BLaER1 (cell line): ENCODE measurements around the gene TRAF2.

ENCODE experiments used
- H3K27ac ChIP-seq: shearing (Covaris generic); formaldehyde crosslinking; 2 replicates; pipeline ENCODE4 v1.8.1; 2022
- H3K27me3 ChIP-seq: shearing (Covaris generic); formaldehyde crosslinking; 2 replicates; pipeline ENCODE4 v1.8.1; 2022
- H3K36me3 ChIP-seq: shearing (Covaris generic); formaldehyde crosslinking; 2 replicates; pipeline ENCODE4 v1.8.1; 2022
- H3K4me1 ChIP-seq: shearing (Covaris generic); formaldehyde crosslinking; 2 replicates; pipeline ENCODE4 v1.8.1; 2022
- H3K4me2 ChIP-seq: shearing (Covaris generic); formaldehyde crosslinking; 2 replicates; pipeline ENCODE4 v1.8.1; 2022
- H3K4me3 ChIP-seq: shearing (Covaris generic); formaldehyde crosslinking; 2 replicates; pipeline ENCODE4 v1.8.1; 2022
- H3K9ac ChIP-seq: shearing (Covaris generic); formaldehyde crosslinking; 2 replicates; pipeline ENCODE4 v1.8.1; 2022
- H3K9me3 ChIP-seq: shearing (Covaris generic); formaldehyde crosslinking; 2 replicates; pipeline ENCODE4 v1.8.1; 2022
- H4K20me1 ChIP-seq: shearing (Covaris generic); formaldehyde crosslinking; 2 replicates; pipeline ENCODE4 v1.8.1; 2022
- Cebpa-rat ChIP-seq: shearing (Covaris generic); IDR thresholded peaks from 2 replicates; pipeline ENCODE4 v1.8.1; 2022

The TRAF2 gene

DNA sequence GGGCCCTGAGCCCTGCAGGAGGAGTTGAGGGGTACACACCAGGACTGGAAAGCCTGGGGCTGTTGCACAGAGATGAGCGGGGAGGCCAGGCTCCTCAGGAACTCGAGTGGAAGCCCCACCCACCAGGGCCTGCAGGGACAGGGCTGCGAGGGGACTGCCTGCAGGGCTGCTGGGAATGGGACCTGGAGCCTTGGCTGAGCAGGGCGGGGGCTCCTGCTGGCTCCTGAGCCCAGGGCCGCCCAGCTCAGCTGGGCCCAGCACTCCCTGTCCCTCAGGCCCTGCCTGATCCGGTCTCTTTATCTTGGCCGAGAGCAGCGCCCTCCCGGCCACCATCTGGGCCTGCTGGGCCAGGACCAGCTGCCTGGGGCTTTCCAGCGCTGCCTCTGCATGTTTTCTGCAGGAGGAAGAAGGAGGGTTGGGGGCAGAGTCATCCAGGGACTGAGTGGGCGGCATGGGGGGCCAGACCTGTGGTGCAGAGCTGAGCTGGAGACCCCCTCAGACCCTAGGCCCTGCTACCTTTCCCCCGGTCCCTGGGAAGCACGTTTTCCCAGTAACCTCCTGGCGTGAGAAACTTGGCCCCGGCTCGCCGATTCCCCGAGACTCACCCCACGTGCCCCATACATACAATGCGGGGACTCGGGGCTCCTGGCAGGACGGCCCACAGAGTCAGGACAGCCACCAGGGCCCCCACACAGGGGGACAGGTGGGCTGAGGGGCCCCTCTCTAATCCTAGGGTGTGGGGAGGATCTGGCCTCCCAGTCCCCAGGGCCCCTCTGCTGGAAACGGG lies 75.2 kb downstream of the TRAF2 start:
- no peak for TF ChIP-seq Cebpa-rat
- H4K20me1 ChIP-seq, result no peaks in the 10 kb centered on the region
- no peaks in the 10 kb centered on the region for H3K9me3 ChIP-seq
- H3K27me3 ChIP-seq, result no peaks in the 10 kb centered on the region
- no peak overlapping the region for H3K9ac ChIP-seq
- peaks cover 25% of the 10 kb centered on the region for H3K4me1 ChIP-seq
- H3K4me2 ChIP-seq, result no peak overlapping the region
- H3K4me3 ChIP-seq, result no peak overlapping the region
- no peaks in the 10 kb centered on the region for H3K36me3 ChIP-seq
- no peak overlapping the region for H3K27ac ChIP-seq

- no peak overlapping the region for H3K9ac ChIP-seq
- H3K4me2 ChIP-seq, result no peak overlapping the region
- no peak for TF ChIP-seq Cebpa-rat
- no peaks in the 10 kb centered on the region for H3K36me3 ChIP-seq
- no peaks in the 10 kb centered on the region for H3K9me3 ChIP-seq
- H4K20me1 ChIP-seq, result no peaks in the 10 kb centered on the region
- H3K4me3 ChIP-seq, result no peak overlapping the region
- H3K27me3 ChIP-seq, result no peaks in the 10 kb centered on the region
- no peak overlapping the region for H3K27ac ChIP-seq
- H3K4me1 ChIP-seq, result peaks cover 26% of the 10 kb centered on the region
Observed at GRCh38 chr9:136962163-136962562, 75.8 kb downstream of the TRAF2 start.

DNA sequence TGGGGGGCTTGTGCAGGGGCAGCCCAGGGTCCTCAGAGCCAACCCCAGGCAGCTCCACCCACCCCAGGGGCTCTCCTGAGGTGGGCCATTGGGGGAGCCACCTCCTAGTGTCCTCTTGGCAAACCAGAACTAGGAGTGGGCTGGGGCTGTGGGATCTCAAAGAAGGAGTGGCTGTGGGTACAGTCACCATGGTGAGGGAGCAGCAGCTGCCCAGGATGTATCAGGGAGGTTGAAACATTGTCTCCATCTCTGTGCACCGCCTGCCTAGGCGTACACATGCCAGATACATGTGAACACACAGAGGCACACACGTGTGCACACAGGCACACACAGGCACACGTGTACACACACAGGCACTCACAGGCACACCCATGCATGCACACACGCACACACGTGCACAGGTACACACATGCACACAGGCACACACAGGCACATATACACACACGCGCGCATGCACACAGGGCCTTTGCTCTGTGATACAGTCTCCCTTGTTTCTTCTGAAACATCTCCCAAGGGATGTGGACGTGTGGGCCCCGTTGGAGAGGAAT lies 76.5 kb downstream of the TRAF2 start:
- no peaks in the 10 kb centered on the region for H4K20me1 ChIP-seq
- H3K4me3 ChIP-seq, result no peak overlapping the region
- H3K4me1 ChIP-seq, result peaks cover 26% of the 10 kb centered on the region
- H3K4me2 ChIP-seq, result no peak overlapping the region
- no peak for TF ChIP-seq Cebpa-rat
- no peak overlapping the region for H3K9ac ChIP-seq
- no peaks in the 10 kb centered on the region for H3K27me3 ChIP-seq
- no peaks in the 10 kb centered on the region for H3K36me3 ChIP-seq
- H3K9me3 ChIP-seq, result no peaks in the 10 kb centered on the region
- H3K27ac ChIP-seq, result no peak overlapping the region

- H3K4me3 ChIP-seq, result no peak overlapping the region
- H3K36me3 ChIP-seq, result no peaks in the 10 kb centered on the region
- no peaks in the 10 kb centered on the region for H3K27me3 ChIP-seq
- H4K20me1 ChIP-seq, result no peaks in the 10 kb centered on the region
- no peaks in the 10 kb centered on the region for H3K9me3 ChIP-seq
- H3K27ac ChIP-seq, result no peak overlapping the region
- peaks cover 26% of the 10 kb centered on the region for H3K4me1 ChIP-seq
- TF ChIP-seq Cebpa-rat, result no peak
- H3K9ac ChIP-seq, result no peak overlapping the region
- H3K4me2 ChIP-seq, result no peak overlapping the region
Observed at GRCh38 chr9:136963341-136963740, 77.0 kb downstream of the TRAF2 start.

DNA sequence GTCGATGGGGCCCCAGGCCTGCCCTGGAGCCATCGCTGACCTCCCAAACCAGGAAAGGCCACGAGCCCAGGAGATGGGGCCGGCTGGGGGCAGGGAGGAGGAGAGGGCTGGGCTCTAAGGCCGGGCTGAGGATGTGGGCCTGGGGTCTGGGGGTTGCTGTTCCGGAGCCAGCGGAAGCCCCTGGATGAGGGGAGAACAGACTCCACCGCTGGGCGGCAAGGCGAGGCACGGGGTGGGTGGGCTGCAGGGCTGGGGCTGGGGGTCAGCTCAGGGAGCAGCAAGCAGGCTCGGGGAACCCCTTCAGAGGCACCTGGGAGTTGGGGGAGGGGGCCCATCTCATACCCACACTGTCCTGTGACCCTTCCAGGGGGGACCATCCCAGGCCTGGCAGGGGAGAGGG lies 77.4 kb downstream of the TRAF2 start:
- H3K4me3 ChIP-seq, result no peak overlapping the region
- H4K20me1 ChIP-seq, result no peaks in the 10 kb centered on the region
- H3K9ac ChIP-seq, result no peak overlapping the region
- no peak overlapping the region for H3K4me2 ChIP-seq
- TF ChIP-seq Cebpa-rat, result no peak
- peaks cover 26% of the 10 kb centered on the region for H3K4me1 ChIP-seq
- H3K36me3 ChIP-seq, result no peaks in the 10 kb centered on the region
- H3K27me3 ChIP-seq, result no peaks in the 10 kb centered on the region
- H3K9me3 ChIP-seq, result no peaks in the 10 kb centered on the region
- no peak overlapping the region for H3K27ac ChIP-seq

DNA sequence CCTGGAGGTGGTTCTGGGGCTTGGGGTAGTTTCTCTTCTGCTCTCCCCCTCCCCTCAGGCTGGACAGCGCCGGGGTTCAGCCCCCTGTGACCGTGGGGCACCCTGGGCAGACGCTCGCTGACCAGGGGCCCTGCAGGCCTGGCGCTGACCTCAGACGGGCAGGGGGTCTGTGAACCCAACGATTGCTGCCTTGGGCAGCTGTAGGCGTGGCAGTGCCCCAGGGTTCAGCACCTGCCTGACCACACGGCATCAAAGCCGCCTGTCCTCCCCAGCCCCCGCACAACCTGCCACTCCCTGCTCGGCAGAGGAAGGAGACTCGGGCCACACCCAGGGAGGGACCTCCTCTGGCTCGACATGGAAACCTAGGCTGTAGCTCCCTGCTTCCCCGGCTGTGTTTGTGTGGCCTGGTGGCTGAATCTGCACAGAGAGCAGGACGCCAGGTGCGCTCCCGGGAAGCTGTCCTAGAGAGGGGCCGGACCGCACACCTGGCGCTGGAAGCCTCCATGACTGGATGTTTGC lies 77.9 kb downstream of the TRAF2 start:
- no peak overlapping the region for H3K4me3 ChIP-seq
- no peak overlapping the region for H3K27ac ChIP-seq
- no peaks in the 10 kb centered on the region for H3K27me3 ChIP-seq
- H3K36me3 ChIP-seq, result no peaks in the 10 kb centered on the region
- no peak for TF ChIP-seq Cebpa-rat
- H3K4me1 ChIP-seq, result peaks cover 26% of the 10 kb centered on the region
- no peaks in the 10 kb centered on the region for H4K20me1 ChIP-seq
- no peak overlapping the region for H3K4me2 ChIP-seq
- H3K9me3 ChIP-seq, result no peaks in the 10 kb centered on the region
- H3K9ac ChIP-seq, result no peak overlapping the region

- Histone ChIP-seq H4K20me1 (no peaks in the 10 kb centered on the region), H3K36me3 (no peaks in the 10 kb centered on the region), H3K4me1 (peaks cover 21% of the 10 kb centered on the region), H3K27ac (no peak overlapping the region), H3K9me3 (no peaks in the 10 kb centered on the region), H3K4me3 (no peak overlapping the region), H3K27me3 (no peaks in the 10 kb centered on the region), H3K4me2 (no peak overlapping the region), H3K9ac (no peak overlapping the region)
- no peak for TF ChIP-seq Cebpa-rat
Observed at GRCh38 chr9:136964833-136965422, 78.6 kb downstream of the TRAF2 start.

GRCh38 chr9:136965771-136966484 lies 79.6 kb downstream of the TRAF2 start:
- Histone ChIP-seq H3K4me2 (peak overlapping the region; percentile 71), H3K36me3 (no peaks in the 10 kb centered on the region), H3K9me3 (no peaks in the 10 kb centered on the region), H3K4me1 (peaks cover 26% of the 10 kb centered on the region), H3K27me3 (no peaks in the 10 kb centered on the region), H3K4me3 (no peak overlapping the region), H3K9ac (0 out of 2 replicates have a peak overlapping the region, but pooled peaks have one; percentile 24), H3K27ac (no peak overlapping the region), H4K20me1 (no peaks in the 10 kb centered on the region)
- TF ChIP-seq Cebpa-rat, result no peak

- Histone ChIP-seq H3K4me2 (no peak overlapping the region), H3K9me3 (no peaks in the 10 kb centered on the region), H3K27ac (no peak overlapping the region), H3K27me3 (no peaks in the 10 kb centered on the region), H3K9ac (no peak overlapping the region), H3K4me1 (peaks cover 35% of the 10 kb centered on the region), H3K4me3 (no peak overlapping the region), H3K36me3 (no peaks in the 10 kb centered on the region), H4K20me1 (no peaks in the 10 kb centered on the region)
- TF ChIP-seq Cebpa-rat, result no peak
Observed at GRCh38 chr9:136968333-136969127, 82.2 kb downstream of the TRAF2 start.
